Mesenchymal stem cell (in vitro differentiated cells and primary cell): Measurements from ENCODE around the gene PAGE4.

Experiments
- DNase-seq: peaks from one replicate; pipeline ENCODE4 v3.0.0-alpha.2; 2013
- H2AFZ ChIP-seq: one replicate; pipeline ENCODE4 v1.6.1; 2013; ENCODE audit warnings: low read depth, mild to moderate bottlenecking, control low read depth, inconsistent platforms, low read length, moderate library complexity
- H2AK5ac ChIP-seq: 2 replicates; pipeline ENCODE4 v1.6.1; 2013; ENCODE audit warnings: low read length, moderate library complexity, mild to moderate bottlenecking, inconsistent platforms; ENCODE audit not compliant: severe bottlenecking
- H2BK120ac ChIP-seq: one replicate; pipeline ENCODE4 v1.6.1; 2013; ENCODE audit warnings: low read depth, mild to moderate bottlenecking, inconsistent platforms, low read length, moderate library complexity
- H2BK12ac ChIP-seq, 2 experiments: one replicate each; pipeline ENCODE4 v1.6.1; 2013; ENCODE audit warnings: inconsistent platforms in 2 of 2, low read length in 2 of 2, mild to moderate bottlenecking in 2 of 2, moderate library complexity in 2 of 2, control low read depth in 1 of 2
- H2BK15ac ChIP-seq: one replicate; pipeline ENCODE4 v1.6.1; 2013; ENCODE audit warnings: mild to moderate bottlenecking, low read depth, inconsistent platforms; ENCODE audit not compliant: poor library complexity, severe bottlenecking
- H2BK5ac ChIP-seq: 2 replicates; pipeline ENCODE4 v1.6.1; 2013; ENCODE audit warnings: low read depth, mild to moderate bottlenecking, low read length, control low read depth, inconsistent platforms; ENCODE audit not compliant: poor library complexity, severe bottlenecking
- H3K14ac ChIP-seq, 2 experiments: one replicate each; pipeline ENCODE4 v1.6.1; 2013; ENCODE audit warnings: inconsistent platforms in 2 of 2, low read length in 2 of 2, control low read depth in 1 of 2, mild to moderate bottlenecking in 1 of 2, moderate library complexity in 1 of 2
- H3K18ac ChIP-seq, 2 experiments: one replicate each; pipeline ENCODE4 v1.6.1; 2013; ENCODE audit warnings: inconsistent platforms in 2 of 2, low read length in 2 of 2, control low read depth in 1 of 2, low read depth in 1 of 2, mild to moderate bottlenecking in 1 of 2
- H3K23ac ChIP-seq, 2 experiments: one replicate each; pipeline ENCODE4 v1.6.1; 2013; ENCODE audit warnings: inconsistent platforms in 2 of 2, low read length in 2 of 2, mild to moderate bottlenecking in 2 of 2, moderate library complexity in 2 of 2, control low read depth in 1 of 2
- H3K27ac ChIP-seq: 2 replicates; pipeline ENCODE4 v1.5.1; 2013; ENCODE audit warnings: mild to moderate bottlenecking, moderate library complexity, low read length, control low read depth, inconsistent platforms; ENCODE audit not compliant: poor library complexity, severe bottlenecking
- H3K27me3 ChIP-seq, 2 experiments: 2 replicates each; pipeline versions ENCODE4 v1.6.1 to v1.7.0; 2013; ENCODE audit warnings: low read length in 2 of 2, mild to moderate bottlenecking in 2 of 2, moderate library complexity in 2 of 2, control low read depth in 1 of 2, inconsistent platforms in 1 of 2; ENCODE audit not compliant: control insufficient read depth in 1 of 2, insufficient read depth in 1 of 2
- H3K36me3 ChIP-seq, 2 experiments: 2 replicates each; pipeline versions ENCODE4 v1.6.1 to v1.7.0; 2013; ENCODE audit warnings: low read length in 2 of 2, control low read depth in 1 of 2, inconsistent platforms in 1 of 2, low read depth in 1 of 2, mild to moderate bottlenecking in 1 of 2; ENCODE audit not compliant: insufficient read depth in 2 of 2, control insufficient read depth in 1 of 2
- H3K4ac ChIP-seq, 2 experiments: one replicate each; pipeline ENCODE4 v1.6.1; 2013; ENCODE audit warnings: inconsistent platforms in 2 of 2, low read length in 2 of 2, mild to moderate bottlenecking in 2 of 2, moderate library complexity in 2 of 2, control low read depth in 1 of 2, low read depth in 1 of 2
- H3K4me1 ChIP-seq: 2 replicates; pipeline ENCODE4 v1.6.1; 2013; ENCODE audit warnings: low read depth, low read length, control low read depth; ENCODE audit not compliant: control insufficient read depth, insufficient read depth
- H3K4me2 ChIP-seq: 2 replicates; pipeline ENCODE4 v1.6.1; 2013; ENCODE audit warnings: low read length, mild to moderate bottlenecking, inconsistent platforms; ENCODE audit not compliant: poor library complexity, severe bottlenecking
- H3K4me3 ChIP-seq, 2 experiments: 2 replicates each; pipeline versions ENCODE4 v1.5.1 to v1.7.0; 2013; ENCODE audit warnings: low read length in 2 of 2, mild to moderate bottlenecking in 2 of 2, control low read depth in 1 of 2, low read depth in 1 of 2; ENCODE audit not compliant: insufficient read depth in 1 of 2
- H3K79me1 ChIP-seq: replicated peaks from 2 replicates; pipeline ENCODE4 v1.6.1; 2013; ENCODE audit warnings: mild to moderate bottlenecking, control low read depth, low read length, inconsistent platforms; ENCODE audit not compliant: poor library complexity, severe bottlenecking
- H3K9ac ChIP-seq: 2 replicates; pipeline ENCODE4 v1.7.0; 2013; ENCODE audit warnings: mild to moderate bottlenecking, low read length, moderate library complexity
- H3K9me3 ChIP-seq: 2 replicates; pipeline ENCODE4 v1.7.0; 2013; ENCODE audit warnings: mild to moderate bottlenecking, low read length; ENCODE audit not compliant: control insufficient read depth
- H4K8ac ChIP-seq: one replicate; pipeline ENCODE4 v1.6.1; 2013; ENCODE audit warnings: inconsistent platforms, mild to moderate bottlenecking, low read length, moderate library complexity
- H4K91ac ChIP-seq: one replicate; pipeline ENCODE4 v1.6.1; 2013; ENCODE audit warnings: mild to moderate bottlenecking, low read length, inconsistent platforms
- WGBS: methylation state at CpG from one replicate; pipeline ENCODE4 v1.1.7; 2013; ENCODE audit warnings: mixed read lengths; 5-methylcytosine and 5-hydroxymethylcytosine counted together

PAGE4 gene

DNA sequence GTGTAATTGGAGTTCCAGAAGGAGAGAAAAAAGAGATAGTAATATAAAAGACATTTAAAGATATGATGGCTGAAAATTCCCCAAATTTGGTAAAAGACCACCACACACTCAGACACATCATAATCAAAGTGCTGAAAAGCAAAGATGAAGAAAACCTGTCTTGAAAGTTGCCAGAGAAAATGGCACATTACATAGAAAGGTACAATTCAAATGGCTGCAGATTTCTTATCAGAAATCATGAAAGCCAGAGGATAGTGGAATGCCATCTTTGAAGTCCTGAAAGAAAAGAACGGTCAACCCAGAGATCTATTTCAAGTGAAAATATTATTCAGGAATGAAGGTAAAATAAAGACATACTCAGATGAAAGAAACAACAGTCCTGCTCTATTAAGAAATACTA is 29.3 kb upstream of the PAGE4 start:
- no CpG with 5 or more reads among the region's 1 CpG for WGBS
- Histone ChIP-seq H2BK12ac (no peak overlapping the region), H4K91ac (no peak overlapping the region), H3K27me3 (no peaks in the 10 kb centered on the region), H2AFZ (no peak overlapping the region), H3K27ac (no peak overlapping the region), H2BK5ac (no peak overlapping the region), H3K79me1 (no peaks in the 10 kb centered on the region), H3K4me2 (no peak overlapping the region), H3K4me3 (no peak overlapping the region), H3K9me3 (peaks cover 28% of the 10 kb centered on the region), H3K4ac (no peak overlapping the region), H4K8ac (no peak overlapping the region), H3K4me1 (no peaks in the 10 kb centered on the region), H3K14ac (no peak overlapping the region), H2AK5ac (no peak overlapping the region), H2BK15ac (no peak overlapping the region), H3K18ac (no peak overlapping the region), H3K9ac (no peak overlapping the region), H2BK120ac (no peak overlapping the region), H3K23ac (no peak overlapping the region), H3K36me3 (no peaks in the 10 kb centered on the region)
- no peak for DNase-seq

- H2BK120ac ChIP-seq: no peak overlapping the region
- no peak for DNase-seq
- 23% methylated on average over 1 of the region's 1 CpG for WGBS
- H3K14ac ChIP-seq: no peak overlapping the region
- H3K36me3 ChIP-seq: no peaks in the 10 kb centered on the region
- H4K8ac ChIP-seq: no peak overlapping the region
- no peak overlapping the region for H3K4me2 ChIP-seq
- H2AK5ac ChIP-seq: no peak overlapping the region
- H3K18ac ChIP-seq: no peak overlapping the region
- H3K4ac ChIP-seq: no peak overlapping the region
- H3K79me1 ChIP-seq: no peaks in the 10 kb centered on the region
- H3K27ac ChIP-seq: no peak overlapping the region
- H4K91ac ChIP-seq: no peak overlapping the region
- H3K9ac ChIP-seq: no peak overlapping the region
- peaks cover 0 to 7% of the 10 kb centered on the region in 2 experiments for H3K27me3 ChIP-seq
- H3K23ac ChIP-seq: no peak overlapping the region
- H2AFZ ChIP-seq: no peak overlapping the region
- no peaks in the 10 kb centered on the region for H3K4me1 ChIP-seq
- H2BK15ac ChIP-seq: no peak overlapping the region
- no peak overlapping the region for H2BK12ac ChIP-seq
- no peak overlapping the region for H2BK5ac ChIP-seq
- no peak overlapping the region for H3K4me3 ChIP-seq
- H3K9me3 ChIP-seq: peaks cover 4% of the 10 kb centered on the region
These were observed 19.0 kb upstream of the PAGE4 start for GRCh38 chrX:49809891-49810632.

- H3K4ac ChIP-seq: no peak overlapping the region
- H3K4me1 ChIP-seq: no peaks in the 10 kb centered on the region
- H2BK15ac ChIP-seq: no peak overlapping the region
- H4K91ac ChIP-seq: no peak overlapping the region
- H2BK5ac ChIP-seq: no peak overlapping the region
- DNase-seq: no peak
- H3K23ac ChIP-seq: no peak overlapping the region
- H4K8ac ChIP-seq: no peak overlapping the region
- H3K18ac ChIP-seq: no peak overlapping the region
- peaks cover 8% of the 10 kb centered on the region for H3K9me3 ChIP-seq
- H3K4me3 ChIP-seq: no peak overlapping the region
- no peak overlapping the region for H3K14ac ChIP-seq
- no peak overlapping the region for H2BK12ac ChIP-seq
- H3K9ac ChIP-seq: no peak overlapping the region
- H2AFZ ChIP-seq: no peak overlapping the region
- H3K4me2 ChIP-seq: no peak overlapping the region
- no peak overlapping the region for H3K27ac ChIP-seq
- no peaks in the 10 kb centered on the region for H3K36me3 ChIP-seq
- H2AK5ac ChIP-seq: no peak overlapping the region
- 80% methylated on average over 4 of the region's 4 CpGs for WGBS
- peaks cover 0 to 7% of the 10 kb centered on the region in 2 experiments for H3K27me3 ChIP-seq
- H2BK120ac ChIP-seq: no peak overlapping the region
- no peaks in the 10 kb centered on the region for H3K79me1 ChIP-seq
These were observed 16.9 kb upstream of the PAGE4 start for GRCh38 chrX:49812177-49812576.

GRCh38 chrX:49816435-49816834 is 12.7 kb upstream of the PAGE4 start:
- H2AFZ ChIP-seq: no peak overlapping the region
- no peak overlapping the region for H4K91ac ChIP-seq
- peaks cover 0 to 24% of the 10 kb centered on the region in 2 experiments for H3K27me3 ChIP-seq
- no peak overlapping the region for H3K9ac ChIP-seq
- no peak overlapping the region for H2AK5ac ChIP-seq
- H3K4me1 ChIP-seq: no peaks in the 10 kb centered on the region
- no peak overlapping the region for H3K4me2 ChIP-seq
- no peaks in the 10 kb centered on the region for H3K79me1 ChIP-seq
- H3K27ac ChIP-seq: no peak overlapping the region
- no peak overlapping the region for H2BK12ac ChIP-seq
- H3K4me3 ChIP-seq: no peak overlapping the region
- H3K9me3 ChIP-seq: peaks cover 8% of the 10 kb centered on the region
- H2BK5ac ChIP-seq: no peak overlapping the region
- H4K8ac ChIP-seq: no peak overlapping the region
- H3K4ac ChIP-seq: no peak overlapping the region
- H3K18ac ChIP-seq: no peak overlapping the region
- no peak overlapping the region for H2BK120ac ChIP-seq
- H3K23ac ChIP-seq: no peak overlapping the region
- no peaks in the 10 kb centered on the region for H3K36me3 ChIP-seq
- no peak for DNase-seq
- WGBS: 52% methylated on average over 1 of the region's 4 CpGs
- H3K14ac ChIP-seq: no peak overlapping the region
- H2BK15ac ChIP-seq: no peak overlapping the region
